BLaER1 treated with 17β-estradiol and CSF1 and Interleukin-3, amounts not matched to agents 10 nM and 100 nM (cell line): ENCODE measurements around the gene PNRC2.

Experiments used
- H3K27ac ChIP-seq, 11 experiments: shearing (Covaris generic); formaldehyde crosslinking; 2 replicates each; pipeline ENCODE4 v1.8.1; 2022
- H3K27me3 ChIP-seq, 11 experiments: shearing (Covaris generic); formaldehyde crosslinking; 2 replicates each; pipeline ENCODE4 v1.8.1; 2022
- H3K36me3 ChIP-seq, 11 experiments: shearing (Covaris generic); formaldehyde crosslinking; 2 replicates each; pipeline ENCODE4 v1.8.1; 2022
- H3K4me1 ChIP-seq, 10 experiments: shearing (Covaris generic); formaldehyde crosslinking; 2 replicates each; pipeline ENCODE4 v1.8.1; 2022
- H3K4me2 ChIP-seq, 11 experiments: shearing (Covaris generic); formaldehyde crosslinking; 2 replicates each; pipeline ENCODE4 v1.8.1; 2022
- H3K4me3 ChIP-seq, 10 experiments: shearing (Covaris generic); formaldehyde crosslinking; 2 replicates each; pipeline ENCODE4 v1.8.1; 2022
- H3K9ac ChIP-seq, 11 experiments: shearing (Covaris generic); formaldehyde crosslinking; 2 replicates each; pipeline ENCODE4 v1.8.1; 2022
- H3K9me3 ChIP-seq, 11 experiments: shearing (Covaris generic); formaldehyde crosslinking; replicated peaks in 1 of 11; 2 replicates each; pipeline ENCODE4 v1.8.1; 2022
- H4K20me1 ChIP-seq, 11 experiments: shearing (Covaris generic); formaldehyde crosslinking; 2 replicates each; pipeline ENCODE4 v1.8.1; 2022
- Cebpa-rat ChIP-seq, 11 experiments: shearing (Covaris generic); IDR thresholded peaks; 2 replicates each; pipeline ENCODE4 v1.8.1; 2022

The PNRC2 gene, protein sequence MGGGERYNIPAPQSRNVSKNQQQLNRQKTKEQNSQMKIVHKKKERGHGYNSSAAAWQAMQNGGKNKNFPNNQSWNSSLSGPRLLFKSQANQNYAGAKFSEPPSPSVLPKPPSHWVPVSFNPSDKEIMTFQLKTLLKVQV

DNA sequence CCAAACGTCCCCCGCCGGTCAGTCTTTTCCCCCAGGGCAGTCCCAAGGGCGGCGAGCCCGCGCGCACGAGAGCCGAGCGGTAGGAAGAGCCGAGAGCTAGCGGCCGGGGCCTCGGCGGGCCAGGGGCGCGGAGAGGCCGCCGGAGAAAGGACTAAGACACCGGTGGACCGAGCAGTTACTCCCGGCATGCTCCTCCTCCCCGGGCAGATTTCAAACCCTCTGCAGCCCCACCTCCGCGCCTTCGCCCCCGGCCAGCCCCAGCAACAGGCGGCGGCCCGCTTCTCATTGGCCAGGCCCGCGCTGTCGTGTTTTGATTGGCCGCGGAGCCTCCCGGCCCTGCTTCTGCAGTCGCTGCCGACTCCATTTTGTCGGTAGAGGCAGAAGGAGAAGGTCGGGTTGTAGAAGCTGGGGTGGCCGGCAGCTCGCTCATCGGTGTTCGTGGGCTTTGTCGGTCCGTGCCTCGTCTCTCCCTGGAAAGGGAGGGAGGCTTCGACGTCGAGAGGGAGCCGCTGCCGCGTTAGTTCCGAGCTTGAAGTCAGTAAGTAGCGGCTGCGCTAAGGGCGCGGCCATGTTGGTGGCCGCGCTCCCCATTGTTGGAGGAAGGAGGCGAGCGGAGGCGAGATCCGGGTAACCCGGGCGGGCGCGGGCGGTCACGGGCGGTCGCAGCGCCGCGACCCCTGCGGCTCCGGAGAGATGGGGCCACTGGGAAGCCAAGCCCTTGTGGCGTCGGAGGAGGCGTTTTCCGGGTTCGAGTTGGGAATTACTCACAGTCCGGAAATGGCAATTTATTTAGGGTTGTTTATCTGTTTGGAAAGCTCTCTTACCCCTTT lies at the start of gene PNRC2:
Gene PNRC2 (plus strand): TSS at position 368 of the 830 bp plus-strand sequence. CDS start 1,630 bp downstream, outside the sequence.
- TF ChIP-seq Cebpa-rat (IDR thresholded peaks at IDR 0.05) = no peak
- no peaks in the 10 kb centered on the region for H3K27me3 ChIP-seq
- peak within 1 kb of the TSS; percentile 97 to 100 (median 99) for H3K27ac ChIP-seq
- peak within 1 kb of the TSS; percentile 69 to 93 (median 84) for H3K4me3 ChIP-seq
- H3K4me1 ChIP-seq = peaks cover 51 to 67% (median 58%) of the 10 kb centered on the region in 10 experiments
- peak within 1 kb of the TSS; percentile 78 to 92 (median 86) for H3K4me2 ChIP-seq
- no peaks in the 10 kb centered on the region for H3K9me3 ChIP-seq
- H3K36me3 ChIP-seq = peaks cover 27 to 39% (median 35%) of the 10 kb centered on the region in 11 experiments; a peak in 20 of 22 replicates
- peaks cover 17 to 36% (median 33%) of the 10 kb centered on the region in 11 experiments; a peak in 21 of 22 replicates for H4K20me1 ChIP-seq
- H3K9ac ChIP-seq = peak within 1 kb of the TSS; percentile 97 to 100 (median 99)

DNA sequence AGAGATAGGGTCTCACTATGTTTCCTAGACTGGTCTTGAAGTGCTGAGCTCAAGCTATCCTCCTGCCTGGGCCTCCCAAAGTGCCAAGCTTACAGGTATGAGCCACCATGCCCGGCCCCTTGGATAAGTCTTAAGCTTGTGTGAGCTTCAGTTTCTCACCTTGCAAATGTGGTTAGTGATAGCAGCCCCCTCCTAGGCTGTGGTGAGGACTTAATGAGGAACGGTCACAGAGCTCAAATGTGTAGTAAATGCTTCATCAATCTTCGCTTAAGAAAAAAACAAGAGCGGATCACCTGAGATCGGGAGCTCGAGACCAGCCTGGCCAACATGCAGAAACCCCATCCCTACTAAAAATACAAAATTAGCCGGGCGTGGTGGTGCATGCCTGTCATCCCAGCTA lies 49.5 kb upstream of the PNRC2 start:
- H3K36me3 ChIP-seq = no peaks in the 10 kb centered on the region
- no peaks in the 10 kb centered on the region for H3K9me3 ChIP-seq
- H3K4me1 ChIP-seq = peaks cover 73 to 87% (median 76%) of the 10 kb centered on the region in 10 experiments
- peak overlapping the region; percentile 78 to 96 (median 89); a peak in 21 of 22 replicates for H3K4me2 ChIP-seq
- H3K27ac ChIP-seq = peak overlapping the region in 9 of 11 experiments; percentile 74 to 92 (median 82); a peak in 16 of 22 replicates
- H3K9ac ChIP-seq = peak overlapping the region in 7 of 11 experiments; percentile 57 to 76 (median 70); a peak in 9 of 22 replicates
- no peak for TF ChIP-seq Cebpa-rat (IDR thresholded peaks at IDR 0.05)
- H4K20me1 ChIP-seq = no peaks in the 10 kb centered on the region
- H3K4me3 ChIP-seq = peak overlapping the region in 2 of 10 experiments; percentile 20 to 41; a peak in 1 of 20 replicates
- H3K27me3 ChIP-seq = peaks cover 1 to 13% (median 9%) of the 10 kb centered on the region in 11 experiments; a peak in 19 of 22 replicates

DNA sequence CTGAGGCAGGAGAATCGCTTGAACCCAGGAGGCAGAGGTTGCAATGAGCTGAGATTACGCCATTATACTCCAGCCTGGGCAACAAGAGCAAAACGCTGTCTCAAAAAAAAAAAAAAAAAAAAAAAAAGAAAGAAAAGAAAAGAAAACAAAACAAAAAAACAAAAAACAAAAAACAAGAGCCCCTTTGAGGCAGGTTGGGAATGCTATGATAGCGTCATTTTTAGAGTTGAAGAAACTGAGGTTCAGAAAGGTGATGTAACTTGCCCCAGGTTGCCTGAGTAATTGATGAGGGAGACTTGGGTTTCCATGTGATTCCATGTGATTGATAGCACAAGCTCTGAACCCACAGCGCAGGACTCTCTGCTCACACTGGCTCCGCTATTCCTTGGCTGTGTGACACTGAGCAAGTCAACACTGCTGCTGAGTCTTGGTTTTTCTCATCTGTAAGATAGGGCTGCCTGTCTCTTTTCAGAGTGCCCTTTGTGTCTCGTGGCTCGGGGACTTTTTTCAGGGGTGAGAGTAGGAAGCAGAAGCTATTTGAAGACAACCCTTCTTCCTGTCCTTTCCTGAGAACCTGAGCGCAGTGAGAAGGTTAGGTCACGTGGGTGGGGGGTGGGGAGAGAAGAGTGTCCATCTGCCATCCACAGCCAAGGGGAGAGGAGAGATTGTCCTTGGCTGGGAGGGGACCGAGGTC lies 48.9 kb upstream of the PNRC2 start:
- Histone ChIP-seq H3K4me2 (peak overlapping the region; percentile 78 to 96 (median 89)), H3K9ac (peak overlapping the region in 5 of 11 experiments; percentile 12 to 70 (median 63); a peak in 8 of 22 replicates), H4K20me1 (no peaks in the 10 kb centered on the region), H3K36me3 (no peaks in the 10 kb centered on the region), H3K9me3 (no peaks in the 10 kb centered on the region), H3K27ac (peak overlapping the region in 9 of 11 experiments; percentile 61 to 92 (median 75); a peak in 19 of 22 replicates), H3K4me1 (peaks cover 79 to 91% (median 81%) of the 10 kb centered on the region in 10 experiments), H3K27me3 (peaks cover 0 to 8% (median 4%) of the 10 kb centered on the region in 11 experiments; a peak in 15 of 22 replicates), H3K4me3 (peak overlapping the region in 3 of 10 experiments; percentile 45 to 61 (median 56); a peak in 2 of 20 replicates)
- TF ChIP-seq Cebpa-rat (IDR thresholded peaks at IDR 0.05) = no peak

- no peaks in the 10 kb centered on the region for H4K20me1 ChIP-seq
- no peaks in the 10 kb centered on the region for H3K36me3 ChIP-seq
- no peaks in the 10 kb centered on the region for H3K9me3 ChIP-seq
- peak overlapping the region; percentile 78 to 96 (median 89) for H3K4me2 ChIP-seq
- H3K27me3 ChIP-seq = no peaks in the 10 kb centered on the region
- H3K27ac ChIP-seq = peak overlapping the region in 10 of 11 experiments; percentile 50 to 92 (median 68); a peak in 19 of 22 replicates
- peaks cover 87 to 99% (median 93%) of the 10 kb centered on the region in 10 experiments for H3K4me1 ChIP-seq
- H3K9ac ChIP-seq = peak overlapping the region in 8 of 11 experiments; percentile 19 to 70 (median 51); a peak in 13 of 22 replicates
- TF ChIP-seq Cebpa-rat (IDR thresholded peaks at IDR 0.05) = no peak
- H3K4me3 ChIP-seq = peak overlapping the region in 5 of 10 experiments; percentile 35 to 61 (median 46); a peak in 9 of 20 replicates
Observed at GRCh38 chr1:23911921-23912320, 47.7 kb upstream of the PNRC2 start.

- Histone ChIP-seq H3K4me2 (peak within 1 kb of the TSS; percentile 78 to 96 (median 89)), H3K27me3 (no peaks in the 10 kb centered on the region), H3K4me3 (peak within 1 kb of the TSS in 6 of 10 experiments; percentile 23 to 61 (median 46); a peak in 10 of 20 replicates), H3K36me3 (no peaks in the 10 kb centered on the region), H3K9ac (peak within 1 kb of the TSS; percentile 19 to 70 (median 48); a peak in 17 of 22 replicates), H3K9me3 (no peaks in the 10 kb centered on the region), H3K27ac (peak within 1 kb of the TSS; percentile 7 to 92 (median 66); a peak in 20 of 22 replicates), H3K4me1 (peaks cover 86 to 100% (median 99%) of the 10 kb centered on the region in 10 experiments), H4K20me1 (no peaks in the 10 kb centered on the region)
- no peak for TF ChIP-seq Cebpa-rat (IDR thresholded peaks at IDR 0.05)
Observed at GRCh38 chr1:23913212-23913880, 46.3 kb upstream of the PNRC2 start, which contains the start of gene CNR2. TSS of gene CNR2 (minus strand) at chr1:23913362. CDS start at chr1:23875617, 37,745 bp downstream.

- Histone ChIP-seq H3K27me3 (no peaks in the 10 kb centered on the region), H3K9me3 (no peaks in the 10 kb centered on the region), H3K36me3 (no peaks in the 10 kb centered on the region), H3K27ac (peak overlapping the region in 8 of 11 experiments; percentile 16 to 92 (median 78); a peak in 14 of 22 replicates), H3K4me2 (peak overlapping the region; percentile 64 to 96 (median 78); a peak in 18 of 22 replicates), H3K4me3 (no peak overlapping the region), H3K9ac (peak overlapping the region in 1 of 11 experiments; percentile 21; a peak in 2 of 22 replicates), H3K4me1 (peaks cover 86 to 100% (median 99%) of the 10 kb centered on the region in 10 experiments), H4K20me1 (no peaks in the 10 kb centered on the region)
- TF ChIP-seq Cebpa-rat (IDR thresholded peaks at IDR 0.05) = no peak
Observed at GRCh38 chr1:23914921-23915320, 44.7 kb upstream of the PNRC2 start.

GRCh38 chr1:23915466-23915865 lies 44.2 kb upstream of the PNRC2 start:
- Histone ChIP-seq H3K27ac (peak overlapping the region in 9 of 11 experiments; percentile 61 to 92 (median 76); a peak in 17 of 22 replicates), H3K4me2 (peak overlapping the region; percentile 64 to 93 (median 78)), H3K9me3 (no peaks in the 10 kb centered on the region), H3K4me1 (peaks cover 86 to 100% (median 99%) of the 10 kb centered on the region in 10 experiments), H3K36me3 (no peaks in the 10 kb centered on the region), H3K9ac (peak overlapping the region in 6 of 11 experiments; percentile 48 to 66 (median 62); a peak in 8 of 22 replicates), H3K4me3 (no peak overlapping the region), H3K27me3 (no peaks in the 10 kb centered on the region), H4K20me1 (no peaks in the 10 kb centered on the region)
- TF ChIP-seq Cebpa-rat (IDR thresholded peaks at IDR 0.05) = no peak
